Loucy (cell line): Measurements from ENCODE around the gene ARHGEF10L.

Experiments
- H2AFZ ChIP-seq: fragments of 200-600 bp; sonication (generic); 2 replicates; pipeline ENCODE4 v1.6.0; 2016; ENCODE audit warnings: antibody characterized with exemption, mild to moderate bottlenecking, low read length, moderate library complexity
- H3F3A ChIP-seq: fragments of 200-600 bp; 2 replicates; pipeline ENCODE4 v1.6.0; 2016; ENCODE audit warnings: antibody characterized with exemption, low read depth, mild to moderate bottlenecking
- H3K27me3 ChIP-seq: fragments of 200-600 bp; sonication (generic); 2 replicates; pipeline ENCODE4 v1.6.1; 2014; ENCODE audit warnings: low read length, mild to moderate bottlenecking; ENCODE audit not compliant: insufficient read depth, poor library complexity, severe bottlenecking
- H3K36me3 ChIP-seq: fragments of 200-600 bp; sonication (generic); 2 replicates; pipeline ENCODE4 v1.6.1; 2016; ENCODE audit warnings: low read length; ENCODE audit not compliant: insufficient read depth
- H3K4me1 ChIP-seq: fragments of 200-600 bp; sonication (generic); 2 replicates; pipeline ENCODE4 v1.5.1; 2014; ENCODE audit warnings: low read length, mild to moderate bottlenecking; ENCODE audit not compliant: insufficient read depth, poor library complexity, severe bottlenecking
- H3K4me2 ChIP-seq: fragments of 200-600 bp; sonication (generic); 2 replicates; pipeline ENCODE4 v1.6.0; 2014; ENCODE audit warnings: antibody characterized with exemption, low read length, low read depth, mild to moderate bottlenecking; ENCODE audit not compliant: poor library complexity, severe bottlenecking
- H3K4me3 ChIP-seq: fragments of 200-600 bp; sonication (generic); 2 replicates; pipeline ENCODE4 v1.5.1; 2014; ENCODE audit warnings: low read length, mild to moderate bottlenecking, mixed read lengths; ENCODE audit not compliant: poor library complexity, severe bottlenecking
- H3K79me2 ChIP-seq: fragments of 200-600 bp; sonication (generic); 2 replicates; pipeline ENCODE4 v1.6.1; 2014; ENCODE audit warnings: low read length; ENCODE audit not compliant: insufficient read depth
- H3K9ac ChIP-seq: fragments of 200-600 bp; sonication (generic); 2 replicates; pipeline ENCODE4 v1.6.0; 2014; ENCODE audit warnings: mild to moderate bottlenecking, low read depth, low read length, moderate library complexity; ENCODE audit not compliant: poor library complexity, severe bottlenecking
- H3K9me2 ChIP-seq: fragments of 200-600 bp; sonication (generic); replicated peaks from 2 replicates; pipeline ENCODE4 v1.6.1; 2016; ENCODE audit warnings: low read depth, low read length, mixed read lengths
- H3K9me3 ChIP-seq: fragments of 200-600 bp; sonication (generic); 2 replicates; pipeline ENCODE4 v1.6.1; 2014; ENCODE audit warnings: mild to moderate bottlenecking, antibody characterized with exemption, low read length, low read depth; ENCODE audit not compliant: insufficient read depth
- H4K20me1 ChIP-seq: fragments of 200-600 bp; sonication (generic); 2 replicates; pipeline ENCODE4 v1.6.0; 2014; ENCODE audit warnings: antibody characterized with exemption, low read length, mild to moderate bottlenecking; ENCODE audit not compliant: insufficient read depth, poor library complexity, severe bottlenecking
- CTCF ChIP-seq: fragments of 200-600 bp; sonication (generic); conservative IDR thresholded peaks from 2 replicates; pipeline ENCODE4 v1.5.1; 2014; ENCODE audit warnings: mild to moderate bottlenecking, antibody characterized with exemption, low read length
- EZH2phosphoT487 ChIP-seq: fragments of 200-600 bp; IDR thresholded peaks from 2 replicates; pipeline ENCODE4 v1.6.1; 2018; ENCODE audit warnings: antibody characterized with exemption, mild to moderate bottlenecking, moderate library complexity, borderline replicate concordance

The ARHGEF10L gene

GRCh38 chr1:17594690-17595601 is 55.4 kb downstream of the ARHGEF10L start:
- Histone ChIP-seq H3K4me3 (no peak overlapping the region), H3K36me3 (no peaks in the 10 kb centered on the region), H4K20me1 (no peaks in the 10 kb centered on the region), H3K9me2 (no peaks in the 10 kb centered on the region), H3K9me3 (no peaks in the 10 kb centered on the region), H3K27me3 (no peaks in the 10 kb centered on the region), H3K4me1 (peaks cover 60% of the 10 kb centered on the region), H2AFZ (no peak overlapping the region), H3K9ac (no peak overlapping the region), H3K79me2 (no peaks in the 10 kb centered on the region), H3F3A (no peaks in the 10 kb centered on the region), H3K4me2 (peak overlapping the region; percentile 42)
- TF ChIP-seq EZH2phosphoT487, result no peak

- peaks cover 60% of the 10 kb centered on the region for H3K4me1 ChIP-seq
Measured at GRCh38 chr1:17595602-17595925, 56.1 kb downstream of the ARHGEF10L start.

GRCh38 chr1:17596186-17596585 is 56.7 kb downstream of the ARHGEF10L start:
- H3K36me3 ChIP-seq, result no peaks in the 10 kb centered on the region
- no peak overlapping the region for H3K4me3 ChIP-seq
- TF ChIP-seq CTCF, result no peak
- TF ChIP-seq EZH2phosphoT487, result no peak
- H4K20me1 ChIP-seq, result no peaks in the 10 kb centered on the region
- H3K79me2 ChIP-seq, result no peaks in the 10 kb centered on the region
- H3K4me2 ChIP-seq, result peak overlapping the region; percentile 54
- H3K27me3 ChIP-seq, result no peaks in the 10 kb centered on the region
- no peaks in the 10 kb centered on the region for H3F3A ChIP-seq
- H3K9me3 ChIP-seq, result no peaks in the 10 kb centered on the region
- peak overlapping the region; percentile 10 for H3K9ac ChIP-seq
- no peak overlapping the region for H2AFZ ChIP-seq
- H3K4me1 ChIP-seq, result peaks cover 60% of the 10 kb centered on the region
- H3K9me2 ChIP-seq, result no peaks in the 10 kb centered on the region

More at GRCh38 chr1:17595602-17595925, 56.1 kb downstream of the ARHGEF10L start:
- TF ChIP-seq EZH2phosphoT487 (no peak), CTCF (no peak)
- Histone ChIP-seq H3K4me3 (no peak overlapping the region), H3F3A (no peaks in the 10 kb centered on the region), H2AFZ (no peak overlapping the region), H4K20me1 (no peaks in the 10 kb centered on the region), H3K36me3 (no peaks in the 10 kb centered on the region), H3K9ac (peak overlapping the region; percentile 10), H3K9me2 (no peaks in the 10 kb centered on the region), H3K9me3 (no peaks in the 10 kb centered on the region), H3K79me2 (no peaks in the 10 kb centered on the region), H3K4me2 (peak overlapping the region; percentile 42), H3K27me3 (no peaks in the 10 kb centered on the region)
